ENCODE measurements around the gene MPDZ. TPM values are rescaled to one million over a fixed set of nuclear protein-coding genes. Genes with fewer than 3 reads are reported as not detected.
A peak's percentile ranks its signal among the peaks of the same experiment; 100 is the strongest.

Gene MPDZ
- total RNA-seq, 1 donor from 2014 or later = 97.0 TPM

DNA sequence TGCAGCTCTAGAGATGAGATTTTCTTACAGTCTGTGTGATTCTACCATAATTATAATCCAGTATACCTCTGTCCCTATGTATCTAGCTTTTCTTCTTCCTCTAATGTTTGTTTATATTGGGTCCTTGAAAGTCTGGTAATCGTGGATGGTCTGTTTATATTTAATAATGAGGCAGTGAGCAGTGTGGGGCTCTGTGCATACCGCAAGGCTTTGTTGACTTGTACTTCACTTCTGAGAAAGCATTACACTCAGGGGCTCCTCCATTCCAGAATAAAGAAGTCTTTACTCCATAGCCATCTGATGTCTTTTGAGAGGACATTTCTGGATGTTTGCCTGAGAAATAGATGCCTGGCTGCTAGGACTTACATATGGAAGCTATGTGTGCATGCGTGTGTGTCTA is 4.5 kb upstream of the MPDZ start:
- TF ChIP-seq, protein P1, sequence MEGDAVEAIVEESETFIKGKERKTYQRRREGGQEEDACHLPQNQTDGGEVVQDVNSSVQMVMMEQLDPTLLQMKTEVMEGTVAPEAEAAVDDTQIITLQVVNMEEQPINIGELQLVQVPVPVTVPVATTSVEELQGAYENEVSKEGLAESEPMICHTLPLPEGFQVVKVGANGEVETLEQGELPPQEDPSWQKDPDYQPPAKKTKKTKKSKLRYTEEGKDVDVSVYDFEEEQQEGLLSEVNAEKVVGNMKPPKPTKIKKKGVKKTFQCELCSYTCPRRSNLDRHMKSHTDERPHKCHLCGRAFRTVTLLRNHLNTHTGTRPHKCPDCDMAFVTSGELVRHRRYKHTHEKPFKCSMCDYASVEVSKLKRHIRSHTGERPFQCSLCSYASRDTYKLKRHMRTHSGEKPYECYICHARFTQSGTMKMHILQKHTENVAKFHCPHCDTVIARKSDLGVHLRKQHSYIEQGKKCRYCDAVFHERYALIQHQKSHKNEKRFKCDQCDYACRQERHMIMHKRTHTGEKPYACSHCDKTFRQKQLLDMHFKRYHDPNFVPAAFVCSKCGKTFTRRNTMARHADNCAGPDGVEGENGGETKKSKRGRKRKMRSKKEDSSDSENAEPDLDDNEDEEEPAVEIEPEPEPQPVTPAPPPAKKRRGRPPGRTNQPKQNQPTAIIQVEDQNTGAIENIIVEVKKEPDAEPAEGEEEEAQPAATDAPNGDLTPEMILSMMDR (IDR thresholded peaks at IDR 0.05; ENCODE audit: unreplicated experiment) = no peak
- H3K4me1 Mint-ChIP-seq (ENCODE audit: unreplicated experiment) = peaks cover 6% of the 10 kb centered on the region
- H3K9me3 Mint-ChIP-seq (ENCODE audit: unreplicated experiment) = no peaks in the 10 kb centered on the region
- H3K4me3 Mint-ChIP-seq (ENCODE audit: unreplicated experiment) = no peak overlapping the region
- H3K27ac Mint-ChIP-seq (ENCODE audit: unreplicated experiment) = no peak overlapping the region
- peaks cover 6% of the 10 kb centered on the region for H3K27me3 Mint-ChIP-seq (ENCODE audit: unreplicated experiment)
- no peak for DNase-seq (ENCODE audit: low spot score)
- no peaks in the 10 kb centered on the region for H3K36me3 Mint-ChIP-seq (ENCODE audit: low read depth, unreplicated experiment)

DNA sequence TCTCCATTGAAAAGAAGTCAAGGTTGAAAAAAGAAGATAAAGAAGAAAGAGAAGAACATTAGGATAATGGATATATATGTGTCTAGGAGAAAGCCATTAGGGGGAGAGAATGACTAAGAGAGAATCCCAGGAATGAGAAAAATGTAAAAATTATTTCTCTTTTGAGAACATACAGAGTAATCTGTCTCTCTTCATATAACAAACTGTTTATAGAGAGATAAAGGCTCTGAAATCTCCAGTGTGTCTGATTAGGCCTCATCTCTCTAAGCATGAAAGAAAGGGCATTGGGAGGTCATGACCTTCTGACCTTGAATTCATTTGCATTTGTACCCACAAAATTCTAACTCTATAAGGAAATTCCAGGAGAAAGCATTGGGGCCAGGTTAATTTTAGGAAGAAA is 3.5 kb upstream of the MPDZ start:
- no peak overlapping the region for H3K27ac Mint-ChIP-seq (ENCODE audit: unreplicated experiment)
- no peak for DNase-seq (ENCODE audit: low spot score)
- TF ChIP-seq, protein P1 (IDR thresholded peaks at IDR 0.05; ENCODE audit: unreplicated experiment) = no peak
- H3K36me3 Mint-ChIP-seq (ENCODE audit: low read depth, unreplicated experiment) = no peaks in the 10 kb centered on the region
- H3K4me3 Mint-ChIP-seq (ENCODE audit: unreplicated experiment) = no peak overlapping the region
- peaks cover 6% of the 10 kb centered on the region for H3K27me3 Mint-ChIP-seq (ENCODE audit: unreplicated experiment)
- no peaks in the 10 kb centered on the region for H3K9me3 Mint-ChIP-seq (ENCODE audit: unreplicated experiment)
- peaks cover 2% of the 10 kb centered on the region for H3K4me1 Mint-ChIP-seq (ENCODE audit: unreplicated experiment)

DNA sequence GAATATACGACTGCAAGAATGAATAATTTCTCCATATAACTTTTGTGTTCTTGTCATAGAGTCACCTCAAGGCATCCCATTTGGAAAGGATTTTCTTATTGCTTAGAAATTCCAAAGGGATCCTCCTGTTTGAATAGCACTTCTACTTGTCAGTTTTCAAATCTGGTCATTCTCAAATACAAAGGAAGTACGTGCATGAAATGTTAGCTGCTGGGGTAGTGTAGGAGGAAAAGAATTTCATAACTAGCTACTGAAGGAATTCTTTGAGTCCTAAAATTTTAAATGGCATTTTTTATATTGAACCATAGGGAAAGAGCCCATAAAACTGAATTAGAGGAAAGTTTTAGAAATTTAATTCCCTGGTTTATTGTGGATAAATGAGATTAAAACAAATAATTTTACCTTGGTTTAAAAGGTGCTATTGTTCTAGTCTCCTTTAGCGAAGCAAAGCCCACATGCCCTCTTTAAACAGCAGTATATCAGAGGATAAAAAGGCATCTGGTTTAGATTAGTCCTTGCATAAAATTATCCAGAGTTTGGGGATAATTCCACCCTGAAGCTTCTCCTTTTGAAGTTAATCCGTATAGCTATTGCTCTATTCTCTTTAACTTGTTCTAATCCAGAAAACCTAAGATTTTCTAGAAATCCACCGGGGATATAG is 2.0 kb upstream of the MPDZ start:
- Mint-ChIP-seq H3K36me3 (ENCODE audit: low read depth, unreplicated experiment) (peaks cover 6% of the 10 kb centered on the region), H3K4me3 (ENCODE audit: unreplicated experiment) (no peak overlapping the region), H3K27ac (ENCODE audit: unreplicated experiment) (no peak overlapping the region), H3K4me1 (ENCODE audit: unreplicated experiment) (peaks cover 10% of the 10 kb centered on the region), H3K9me3 (ENCODE audit: unreplicated experiment) (no peaks in the 10 kb centered on the region), H3K27me3 (ENCODE audit: unreplicated experiment) (peaks cover 11% of the 10 kb centered on the region)
- no peak for DNase-seq (ENCODE audit: low spot score)
- TF ChIP-seq, protein P1 (IDR thresholded peaks at IDR 0.05; ENCODE audit: unreplicated experiment) = no peak

DNA sequence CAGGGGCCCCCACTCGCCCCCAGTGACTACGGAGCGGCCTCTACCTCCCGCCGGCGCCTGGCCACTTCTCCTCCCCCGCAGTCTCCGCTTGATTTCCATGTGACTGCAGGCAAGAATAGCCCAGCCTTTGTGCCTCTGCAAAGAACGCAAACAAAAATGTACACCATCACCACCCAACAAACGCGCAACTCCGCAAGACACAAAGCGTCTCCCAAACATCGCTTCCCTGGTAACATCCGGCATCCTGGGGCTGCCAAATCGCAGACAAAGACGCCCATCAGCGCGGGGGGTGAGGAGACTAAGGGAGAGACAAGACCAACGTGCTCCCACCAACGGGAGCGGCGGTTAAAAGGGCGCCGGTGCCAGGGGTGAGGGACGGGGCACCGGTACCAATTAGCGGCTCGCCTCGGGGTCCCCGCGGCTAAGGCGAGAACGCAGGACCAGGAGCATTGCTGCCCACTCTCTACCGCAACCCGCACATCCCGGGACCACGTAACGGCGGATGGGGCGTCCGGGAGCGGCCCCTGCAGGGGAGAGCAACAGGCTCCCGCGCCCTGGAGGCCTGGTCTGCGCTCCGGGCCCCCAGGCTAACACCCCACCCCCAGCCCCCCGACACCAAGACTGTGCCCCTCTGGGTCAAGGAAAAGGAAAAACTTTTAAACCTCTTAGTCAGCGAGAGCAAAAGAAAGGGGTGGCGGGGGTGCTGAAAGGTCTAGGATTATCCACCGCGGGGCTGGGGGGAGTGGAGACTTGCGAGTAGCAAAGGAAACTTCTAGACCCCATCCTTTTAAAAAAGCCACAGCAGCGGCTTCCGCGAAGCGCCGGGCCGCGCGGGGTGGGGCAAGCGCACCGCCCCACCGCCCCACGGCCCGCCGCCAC is 885 bp downstream of the MPDZ start:
- TF ChIP-seq, protein P1 (IDR thresholded peaks at IDR 0.05; ENCODE audit: unreplicated experiment) = no peak
- H3K4me1 Mint-ChIP-seq (ENCODE audit: unreplicated experiment) = peaks cover 32% of the 10 kb centered on the region
- peaks cover 9% of the 10 kb centered on the region for H3K36me3 Mint-ChIP-seq (ENCODE audit: low read depth, unreplicated experiment)
- peaks cover 9% of the 10 kb centered on the region for H3K27me3 Mint-ChIP-seq (ENCODE audit: unreplicated experiment)
- DNase-seq (ENCODE audit: low spot score) = peak; percentile 61
- H3K27ac Mint-ChIP-seq (ENCODE audit: unreplicated experiment) = peak overlapping the region; percentile 99
- H3K9me3 Mint-ChIP-seq (ENCODE audit: unreplicated experiment) = no peaks in the 10 kb centered on the region
- H3K4me3 Mint-ChIP-seq (ENCODE audit: unreplicated experiment) = peak overlapping the region; percentile 96

DNA sequence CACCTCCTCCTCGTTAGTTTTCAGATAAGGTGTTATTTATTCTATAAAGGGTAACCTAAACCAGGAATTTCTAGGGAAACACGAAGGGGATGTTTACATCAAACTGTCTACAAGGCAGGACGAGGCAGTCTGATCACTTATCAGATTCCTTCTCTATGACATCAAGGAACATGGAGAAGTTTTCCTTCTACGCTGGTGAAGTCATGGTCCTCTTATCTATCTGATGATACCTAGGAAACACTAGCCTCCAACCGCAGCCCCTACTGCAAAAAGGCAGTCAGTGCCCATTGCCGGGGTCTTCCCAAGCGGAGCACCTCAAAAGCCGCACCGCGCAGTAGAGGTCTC is 1.5 kb downstream of the MPDZ start:
- Mint-ChIP-seq H3K27ac (ENCODE audit: unreplicated experiment) (peak overlapping the region; percentile 99), H3K36me3 (ENCODE audit: low read depth, unreplicated experiment) (peaks cover 9% of the 10 kb centered on the region), H3K9me3 (ENCODE audit: unreplicated experiment) (no peaks in the 10 kb centered on the region), H3K4me1 (ENCODE audit: unreplicated experiment) (peaks cover 32% of the 10 kb centered on the region), H3K4me3 (ENCODE audit: unreplicated experiment) (peak overlapping the region; percentile 96), H3K27me3 (ENCODE audit: unreplicated experiment) (peaks cover 9% of the 10 kb centered on the region)
- TF ChIP-seq, protein P1 (IDR thresholded peaks at IDR 0.05; ENCODE audit: unreplicated experiment) = no peak
- no peak for DNase-seq (ENCODE audit: low spot score)
